ENCODE data around the gene JAKMIP3.

The JAKMIP3 gene

DNA sequence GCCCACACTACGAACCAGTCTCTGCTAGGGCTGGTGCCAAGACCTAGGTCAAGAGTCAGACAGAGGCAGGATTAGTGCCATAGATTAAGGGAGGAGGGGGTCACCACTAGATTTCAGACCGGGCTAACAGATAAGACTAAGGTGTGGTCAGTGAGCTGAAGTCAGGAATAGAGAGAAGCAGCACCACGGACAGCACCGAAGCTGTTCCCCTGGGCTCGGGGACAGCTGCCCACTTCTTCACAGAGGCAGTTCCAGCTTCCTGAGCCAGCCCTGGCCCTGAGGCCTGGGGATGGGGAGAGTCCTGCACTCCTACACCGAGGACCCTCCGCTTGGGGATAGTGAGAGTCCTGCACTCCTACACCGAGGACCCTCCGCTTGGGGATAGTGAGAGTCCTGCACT is 11.2 kb upstream of the JAKMIP3 start:
- Histone ChIP-seq H3K4me1 (ENCODE audit: control insufficient read depth, insufficient read depth, low read length) (no peaks in the 10 kb centered on the region), H3K4me3 (ENCODE audit: low read depth, low read length) (no peak overlapping the region), H3K9me3 (ENCODE audit: control insufficient read depth, insufficient read depth, low read depth, low read length) (no peaks in the 10 kb centered on the region; the same call in 1 of the 2 replicates), H3K36me3 (ENCODE audit: control insufficient read depth in 2 of 2, insufficient read depth in 1 of 2, low read length in 2 of 2) (no peaks in the 10 kb centered on the region), H3K27ac (ENCODE audit: extremely low read depth, low read depth, low read length) (no peak overlapping the region)
- TF ChIP-seq REST (tag by site-specific recombination; IDR thresholded peaks at IDR 0.05) = peak; percentile 95
- no peak for TF ChIP-seq ZNF692 (tag by site-specific recombination; IDR thresholded peaks at IDR 0.05)
- ChIA-PET POLR2A (no interaction called here), CTCF (no interaction called here)

GRCh38 chr10:132055616-132056015 is 10.1 kb upstream of the JAKMIP3 start:
- no peaks in the 10 kb centered on the region; the same call in 1 of the 2 replicates for H3K9me3 ChIP-seq (ENCODE audit: control insufficient read depth, insufficient read depth, low read depth, low read length)
- TF ChIP-seq, protein P1, sequence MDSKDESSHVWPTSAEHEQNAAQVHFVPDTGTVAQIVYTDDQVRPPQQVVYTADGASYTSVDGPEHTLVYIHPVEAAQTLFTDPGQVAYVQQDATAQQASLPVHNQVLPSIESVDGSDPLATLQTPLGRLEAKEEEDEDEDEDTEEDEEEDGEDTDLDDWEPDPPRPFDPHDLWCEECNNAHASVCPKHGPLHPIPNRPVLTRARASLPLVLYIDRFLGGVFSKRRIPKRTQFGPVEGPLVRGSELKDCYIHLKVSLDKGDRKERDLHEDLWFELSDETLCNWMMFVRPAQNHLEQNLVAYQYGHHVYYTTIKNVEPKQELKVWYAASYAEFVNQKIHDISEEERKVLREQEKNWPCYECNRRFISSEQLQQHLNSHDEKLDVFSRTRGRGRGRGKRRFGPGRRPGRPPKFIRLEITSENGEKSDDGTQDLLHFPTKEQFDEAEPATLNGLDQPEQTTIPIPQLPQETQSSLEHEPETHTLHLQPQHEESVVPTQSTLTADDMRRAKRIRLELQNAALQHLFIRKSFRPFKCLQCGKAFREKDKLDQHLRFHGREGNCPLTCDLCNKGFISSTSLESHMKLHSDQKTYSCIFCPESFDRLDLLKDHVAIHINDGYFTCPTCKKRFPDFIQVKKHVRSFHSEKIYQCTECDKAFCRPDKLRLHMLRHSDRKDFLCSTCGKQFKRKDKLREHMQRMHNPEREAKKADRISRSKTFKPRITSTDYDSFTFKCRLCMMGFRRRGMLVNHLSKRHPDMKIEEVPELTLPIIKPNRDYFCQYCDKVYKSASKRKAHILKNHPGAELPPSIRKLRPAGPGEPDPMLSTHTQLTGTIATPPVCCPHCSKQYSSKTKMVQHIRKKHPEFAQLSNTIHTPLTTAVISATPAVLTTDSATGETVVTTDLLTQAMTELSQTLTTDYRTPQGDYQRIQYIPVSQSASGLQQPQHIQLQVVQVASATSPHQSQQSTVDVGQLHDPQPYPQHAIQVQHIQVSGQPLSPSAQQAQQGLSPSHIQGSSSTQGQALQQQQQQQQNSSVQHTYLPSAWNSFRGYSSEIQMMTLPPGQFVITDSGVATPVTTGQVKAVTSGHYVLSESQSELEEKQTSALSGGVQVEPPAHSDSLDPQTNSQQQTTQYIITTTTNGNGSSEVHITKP (tag by site-specific recombination; IDR thresholded peaks at IDR 0.05) = no peak
- peak; percentile 96 for TF ChIP-seq ZIC2 (tag by site-specific recombination; IDR thresholded peaks at IDR 0.05)
- POLR2A ChIA-PET = no interaction called here
- H3K4me3 ChIP-seq (ENCODE audit: low read depth, low read length) = no peak overlapping the region
- H3K4me1 ChIP-seq (ENCODE audit: control insufficient read depth, insufficient read depth, low read length) = no peaks in the 10 kb centered on the region
- CTCF ChIA-PET = interaction anchor here (0.9 kb wide), 1 partner anchor 87 kb away, joined by 3 read pairs; no protein-coding TSS in a partner anchor
- H3K36me3 ChIP-seq (ENCODE audit: control insufficient read depth in 2 of 2, insufficient read depth in 1 of 2, low read length in 2 of 2) = no peaks in the 10 kb centered on the region
- no peak overlapping the region for H3K27ac ChIP-seq (ENCODE audit: extremely low read depth, low read depth, low read length)

GRCh38 chr10:132056663-132057062 is 9.1 kb upstream of the JAKMIP3 start:
- CTCF ChIA-PET = interaction anchor here (0.5 to 0.9 kb wide), 2 partner anchors 31 to 86 kb away, joined by 3 read pairs; no protein-coding TSS in a partner anchor
- POLR2A ChIA-PET = no interaction called here
- TF ChIP-seq ZNF449 (tag by site-specific recombination; IDR thresholded peaks at IDR 0.05) (no peak), ZNF76 (tag by site-specific recombination; IDR thresholded peaks at IDR 0.05; ENCODE audit: borderline replicate concordance, low read depth) (no peak), ZFP69B (tag by site-specific recombination; IDR thresholded peaks at IDR 0.05) (no peak)
- H3K27ac ChIP-seq (ENCODE audit: extremely low read depth, low read depth, low read length) = no peak overlapping the region
- no peaks in the 10 kb centered on the region for H3K36me3 ChIP-seq (ENCODE audit: control insufficient read depth in 2 of 2, insufficient read depth in 1 of 2, low read length in 2 of 2)
- no peak overlapping the region for H3K4me3 ChIP-seq (ENCODE audit: low read depth, low read length)
- H3K9me3 ChIP-seq (ENCODE audit: control insufficient read depth, insufficient read depth, low read depth, low read length) = no peaks in the 10 kb centered on the region; the same call in 1 of the 2 replicates
- no peaks in the 10 kb centered on the region for H3K4me1 ChIP-seq (ENCODE audit: control insufficient read depth, insufficient read depth, low read length)

Measured in HEK293 (cell line).